DMS79 (cell line): ENCODE data around the gene RNF7.
"Not testable (repeated sequence)": the region's sequence is repeated elsewhere in the genome, so short reads cannot be mapped to it uniquely, and the experiment has no call there.

ENCODE experiments used
- DNase-seq: peaks from one replicate; lab custom pipeline; 2025; lab: John Stamatoyannopoulos, UW

The RNF7 gene

GRCh38 chr3:141735770-141736465 lies 2.2 kb upstream of the RNF7 start:
- DNase-seq: no peak

- no peak for DNase-seq
These were observed 1.0 kb upstream of the RNF7 start for GRCh38 chr3:141737093-141737492.

DNA sequence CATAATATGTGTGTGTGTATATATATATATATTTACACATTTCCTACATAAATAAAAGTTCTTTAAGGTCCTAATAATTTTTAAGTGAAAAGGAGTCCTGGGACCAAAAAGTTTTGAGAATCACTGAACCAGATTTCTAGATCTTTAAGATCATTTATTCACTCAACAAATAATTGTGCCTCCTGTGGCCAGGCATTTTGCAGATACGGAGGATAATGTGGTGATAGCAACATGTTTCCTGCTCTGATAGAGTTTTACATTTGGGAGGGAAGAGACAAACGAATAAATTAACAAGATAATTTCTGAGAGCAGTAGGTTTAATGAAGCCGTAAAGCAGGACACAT lies 448 bp upstream of the RNF7 start:
- no peak for DNase-seq

DNA sequence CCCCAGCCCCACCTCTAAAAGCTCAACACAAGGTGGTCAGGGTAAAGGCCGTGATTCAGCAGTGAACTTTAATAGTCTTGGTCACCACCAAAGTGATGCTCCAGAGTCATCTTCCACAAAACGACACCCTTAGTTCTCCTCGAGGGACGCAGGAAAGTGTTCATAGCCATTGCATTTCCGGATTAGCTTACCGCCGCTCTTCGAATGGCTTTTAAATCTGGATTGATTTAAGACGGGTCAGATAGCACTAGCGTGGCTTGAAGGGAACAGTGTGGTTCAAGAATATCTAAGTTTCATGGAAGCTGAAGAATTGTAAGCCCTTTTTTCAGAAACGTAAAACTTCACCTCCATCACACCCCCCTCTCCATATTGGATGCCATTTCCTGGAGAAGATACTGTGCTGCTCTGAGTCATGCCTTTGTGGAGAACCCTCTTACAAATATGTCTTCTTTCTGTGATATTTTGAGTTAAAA lies 829 bp downstream of the RNF7 start:
- peak; percentile 17 for DNase-seq

DNA sequence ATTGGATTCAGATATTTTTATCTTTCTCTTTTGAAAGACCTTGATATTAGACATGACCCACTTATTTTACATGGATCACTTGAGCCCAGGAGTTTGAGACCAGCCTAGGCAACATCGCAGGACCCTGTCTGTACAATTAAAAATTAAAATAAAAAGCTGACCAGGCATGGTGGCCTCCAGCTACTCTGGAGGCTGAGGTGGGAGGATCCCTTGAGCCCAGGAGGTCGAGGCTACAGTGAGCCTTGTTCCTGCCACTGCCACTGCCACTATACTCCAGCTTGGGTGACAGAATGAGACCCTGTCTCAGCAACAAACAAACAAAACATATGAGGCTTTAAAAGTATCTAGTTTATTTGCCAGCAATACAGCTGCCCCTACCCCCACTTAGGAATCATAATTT lies 1.6 kb downstream of the RNF7 start:
- DNase-seq: no peak

DNA sequence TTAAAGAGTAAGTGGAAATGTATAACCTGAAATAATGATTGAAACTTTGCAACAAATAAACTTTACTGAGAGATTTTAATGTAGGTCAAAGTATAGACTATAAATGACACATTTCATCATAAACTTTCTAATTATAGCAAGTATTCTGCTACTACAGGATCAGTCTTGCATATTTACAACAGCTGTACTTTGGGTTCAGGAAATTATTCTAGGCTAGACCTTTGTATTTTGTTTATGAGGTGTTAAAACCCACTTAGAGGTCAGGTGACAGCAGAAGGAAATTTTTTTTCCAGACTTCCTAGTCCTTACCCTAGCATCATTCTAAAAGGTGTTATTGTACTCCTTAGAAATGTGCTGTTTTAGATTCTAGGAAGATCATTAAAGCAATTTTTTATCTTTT lies 2.3 kb downstream of the RNF7 start:
- peak; percentile 14 for DNase-seq

- no peak for DNase-seq
These were observed 5.2 kb downstream of the RNF7 start for GRCh38 chr3:141743305-141743704.

GRCh38 chr3:141746962-141747361 lies 8.9 kb downstream of the RNF7 start:
- DNase-seq: no peak

GRCh38 chr3:141753399-141753798 lies 15.3 kb downstream of the RNF7 start:
- DNase-seq: no peak

- no peak for DNase-seq
These were observed 15.9 kb downstream of the RNF7 start for GRCh38 chr3:141754032-141754431.

DNA sequence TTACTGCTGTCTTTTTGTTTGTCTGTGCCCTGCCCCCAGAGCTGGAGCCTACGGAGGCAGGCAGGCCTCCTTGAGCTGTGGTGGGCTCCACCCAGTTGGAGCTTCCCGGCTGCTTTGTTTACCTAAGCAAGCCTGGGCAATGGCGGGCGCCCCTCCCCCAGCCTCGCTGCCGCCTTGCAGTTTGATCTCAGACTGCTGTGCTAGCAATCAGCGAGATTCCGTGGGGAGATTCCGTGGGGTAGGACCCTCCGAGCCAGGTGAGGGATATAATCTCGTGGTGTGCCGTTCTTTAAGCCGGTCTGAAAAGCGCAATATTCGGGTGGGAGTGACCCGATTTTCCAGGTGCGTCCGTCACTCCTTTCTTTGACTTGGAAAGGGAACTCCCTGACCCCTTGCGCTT lies 24.5 kb downstream of the RNF7 start:
- not testable (repeated sequence) for DNase-seq

- no peak for DNase-seq
These were observed 25.1 kb downstream of the RNF7 start, which contains the start of gene GRK7 for GRCh38 chr3:141763088-141763750. Gene GRK7 (plus strand): TSS chr3:141763408. CDS start chr3:141778285, 14,877 bp downstream.

GRCh38 chr3:141764045-141764444 lies 25.9 kb downstream of the RNF7 start:
- no peak for DNase-seq

DNA sequence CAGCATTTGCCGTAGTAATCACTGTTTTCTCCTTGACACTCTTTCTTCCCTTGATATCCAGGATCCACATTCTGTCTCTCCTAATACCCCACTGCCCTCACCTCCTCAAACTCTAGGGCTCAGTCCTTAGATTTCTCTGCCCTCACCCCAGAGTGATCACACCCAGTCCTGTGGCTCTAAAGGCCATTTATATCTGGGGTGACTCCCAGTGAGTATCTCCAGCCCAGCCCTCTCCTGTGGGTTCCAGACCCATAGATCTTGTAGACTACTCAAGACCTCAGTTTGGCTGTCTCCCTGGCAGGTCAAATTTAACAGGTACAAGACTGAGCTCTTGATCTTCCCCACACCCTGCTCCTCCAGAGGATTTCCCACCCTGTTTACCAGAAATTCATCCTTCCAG lies 26.4 kb downstream of the RNF7 start:
- DNase-seq: no peak

GRCh38 chr3:141764986-141765385 lies 26.9 kb downstream of the RNF7 start:
- no peak for DNase-seq

DNA sequence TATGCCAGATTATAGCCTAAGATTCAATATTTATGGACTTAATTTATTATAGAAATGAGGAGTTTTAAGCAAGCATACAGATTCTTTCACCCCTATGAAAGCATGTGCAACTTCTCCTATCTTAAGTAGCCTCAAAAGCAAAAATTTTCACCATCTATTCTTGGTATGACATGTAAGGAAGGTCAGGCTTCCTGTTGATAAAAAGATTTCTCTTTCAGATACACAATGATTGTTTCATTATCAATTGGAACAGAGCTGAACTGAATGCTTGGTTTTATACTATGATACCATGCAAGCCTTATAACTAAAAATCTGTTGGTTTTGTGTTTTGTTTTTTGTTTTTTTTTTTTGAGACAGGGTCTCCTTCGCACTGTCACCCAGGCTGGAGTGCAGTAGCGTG lies 29.0 kb downstream of the RNF7 start:
- no peak for DNase-seq

DNA sequence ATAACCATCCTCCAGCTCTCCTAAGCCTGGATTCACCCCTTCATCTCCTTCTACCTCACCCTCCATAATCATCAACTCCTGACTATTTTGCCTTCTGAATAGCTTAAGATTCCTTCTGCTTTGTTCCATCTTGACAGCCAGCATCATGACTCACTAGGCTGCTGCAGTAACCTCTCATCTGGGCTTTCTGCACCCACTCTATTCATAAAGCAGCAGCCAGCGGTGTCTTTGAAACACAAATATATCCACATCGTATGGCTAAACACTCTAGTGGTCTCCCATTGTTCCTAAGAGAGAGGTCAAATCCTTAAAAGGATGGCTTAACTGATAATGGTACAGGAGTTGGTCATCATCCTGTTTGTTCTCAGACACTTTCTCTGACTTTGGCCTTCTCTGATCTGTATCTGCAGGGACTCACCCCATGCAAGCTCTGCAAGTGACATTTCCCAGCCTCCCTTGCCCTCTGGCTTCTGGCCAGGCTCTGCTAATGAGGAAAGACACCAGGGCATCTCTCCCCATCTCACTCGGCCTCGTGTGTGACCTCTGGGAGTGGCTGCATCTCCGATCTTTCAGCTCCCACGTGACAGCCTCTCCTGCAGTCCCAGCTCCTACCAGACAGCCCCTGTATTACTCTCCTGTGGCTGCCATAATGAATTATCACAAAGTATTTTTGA lies 31.3 kb downstream of the RNF7 start:
- DNase-seq: no peak

DNA sequence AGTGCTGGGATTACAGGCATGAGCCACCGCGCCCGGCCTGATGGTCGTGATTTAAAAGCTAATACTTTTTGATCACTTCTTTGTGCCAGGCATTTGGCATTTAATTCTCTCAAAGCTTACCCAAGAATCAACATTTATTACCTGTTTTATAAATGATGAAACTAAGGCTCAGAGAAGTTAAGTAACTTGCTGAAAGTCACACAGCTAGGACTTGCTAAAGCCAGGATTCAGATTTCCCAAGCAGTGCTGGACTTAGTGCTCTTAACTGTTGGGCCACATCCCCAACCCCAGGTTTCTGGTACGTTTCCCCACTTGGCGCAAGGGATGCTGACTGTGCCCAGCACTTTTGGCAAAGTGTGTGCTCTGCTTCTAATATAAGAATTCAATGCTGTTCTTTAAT lies 35.6 kb downstream of the RNF7 start:
- DNase-seq: no peak

GRCh38 chr3:141776376-141776775 lies 38.3 kb downstream of the RNF7 start:
- DNase-seq: no peak

GRCh38 chr3:141776885-141777284 lies 38.8 kb downstream of the RNF7 start:
- DNase-seq: no peak

DNA sequence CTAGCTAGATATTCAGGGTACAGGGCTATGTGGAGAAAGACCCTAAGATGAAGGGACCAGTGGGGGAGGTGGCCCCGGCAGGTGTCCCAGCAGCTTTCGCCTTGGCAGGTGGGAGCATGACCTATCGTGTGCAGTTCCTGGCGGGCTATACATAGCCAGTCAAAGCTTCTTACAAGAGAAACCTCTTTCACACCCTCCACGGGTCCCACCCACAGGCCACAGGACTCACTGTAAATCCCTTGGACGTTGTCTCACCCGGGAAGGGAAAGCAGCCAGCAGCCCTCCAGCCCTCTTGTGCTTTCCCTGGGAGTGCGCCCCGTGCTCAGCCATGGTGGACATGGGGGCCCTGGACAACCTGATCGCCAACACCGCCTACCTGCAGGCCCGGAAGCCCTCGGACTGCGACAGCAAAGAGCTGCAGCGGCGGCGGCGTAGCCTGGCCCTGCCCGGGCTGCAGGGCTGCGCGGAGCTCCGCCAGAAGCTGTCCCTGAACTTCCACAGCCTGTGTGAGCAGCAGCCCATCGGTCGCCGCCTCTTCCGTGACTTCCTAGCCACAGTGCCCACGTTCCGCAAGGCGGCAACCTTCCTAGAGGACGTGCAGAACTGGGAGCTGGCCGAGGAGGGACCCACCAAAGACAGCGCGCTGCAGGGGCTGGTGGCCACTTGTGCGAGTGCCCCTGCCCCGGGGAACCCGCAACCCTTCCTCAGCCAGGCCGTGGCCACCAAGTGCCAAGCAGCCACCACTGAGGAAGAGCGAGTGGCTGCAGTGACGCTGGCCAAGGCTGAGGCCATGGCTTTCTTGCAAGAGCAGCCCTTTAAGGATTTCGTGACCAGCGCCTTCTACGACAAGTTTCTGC lies 40.1 kb downstream of the RNF7 start:
- no peak for DNase-seq

DNA sequence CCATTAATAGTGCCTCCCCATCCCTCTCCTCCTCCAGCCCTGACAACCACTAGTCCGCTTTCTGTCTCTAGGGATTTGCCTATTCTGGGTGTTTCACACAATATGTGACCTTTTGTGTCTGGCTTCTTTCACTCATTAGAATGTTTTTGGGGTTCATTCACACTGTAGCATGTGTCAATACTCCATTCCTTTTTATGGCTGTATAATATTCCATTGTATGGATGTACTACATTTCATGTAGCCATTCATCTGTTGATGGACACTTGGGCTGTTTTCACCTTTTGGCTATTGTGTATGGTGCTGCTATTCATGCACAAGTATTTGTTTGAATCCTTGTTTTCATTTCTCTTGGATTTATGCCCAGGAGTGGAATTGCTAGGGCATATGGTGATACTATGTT lies 41.6 kb downstream of the RNF7 start:
- DNase-seq: no peak
